Fibroblast of pulmonary artery (primary cell): ENCODE measurements around the gene ASB10.

Experiments
- DNase-seq: peaks from one replicate; pipeline ENCODE4 v3.0.0-alpha.2; 2010; ENCODE audit warnings: low read depth
- H3K4me3 ChIP-seq: replicated peaks from 2 replicates; pipeline ENCODE4 v1.5.1; 2011; ENCODE audit warnings: low read depth, mild to moderate bottlenecking, control low read depth, low read length, moderate library complexity
- CTCF ChIP-seq: IDR thresholded peaks from 2 replicates; pipeline ENCODE4 v1.5.1; 2011; ENCODE audit warnings: mild to moderate bottlenecking, control low read depth, low read length, inconsistent platforms; ENCODE audit errors: missing control alignments

Gene ASB10

GRCh38 chr7:151128716-151129115, 58.3 kb downstream of the ASB10 start:
- no peak for TF ChIP-seq CTCF
- H3K4me3 ChIP-seq: no peak overlapping the region
- no peak for DNase-seq

- no peak for DNase-seq
- TF ChIP-seq CTCF: no peak
- H3K4me3 ChIP-seq: no peak overlapping the region
Measured at GRCh38 chr7:151128144-151128543, 58.9 kb downstream of the ASB10 start.

GRCh38 chr7:151126491-151127137, 60.4 kb downstream of the ASB10 start:
- no peak for DNase-seq
- no peak overlapping the region for H3K4me3 ChIP-seq
- TF ChIP-seq CTCF: no peak

- TF ChIP-seq CTCF: no peak
- DNase-seq: no peak
- H3K4me3 ChIP-seq: no peak overlapping the region
Measured at GRCh38 chr7:151125846-151126481, 61.1 kb downstream of the ASB10 start.
